ENCODE measurements around the gene VCAN.
A peak's percentile ranks its signal among the peaks of the same experiment; 100 is the strongest.

The VCAN gene

GRCh38 chr5:83470526-83471404 is 779 bp upstream of the VCAN start:
- DNase-seq: no peak

DNA sequence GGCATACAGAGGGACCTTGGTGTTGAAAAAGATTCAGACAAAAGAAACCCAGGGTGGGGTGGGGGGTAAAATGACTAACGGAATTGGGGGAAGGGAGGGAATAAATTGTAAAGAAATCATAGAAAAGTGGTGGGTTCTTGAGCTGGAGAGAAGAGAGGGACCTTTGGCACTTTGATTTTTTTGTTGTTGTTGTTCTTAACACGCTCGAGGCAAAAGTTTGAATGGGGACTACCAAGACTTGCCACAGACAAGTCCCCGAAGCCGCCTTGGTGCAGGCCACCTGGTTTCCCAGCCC is 616 bp downstream of the VCAN start:
- no peak for DNase-seq

- DNase-seq: peak in 1 of 2 donors; percentile 9
These were observed 1.2 kb downstream of the VCAN start for GRCh38 chr5:83472508-83473345.

DNA sequence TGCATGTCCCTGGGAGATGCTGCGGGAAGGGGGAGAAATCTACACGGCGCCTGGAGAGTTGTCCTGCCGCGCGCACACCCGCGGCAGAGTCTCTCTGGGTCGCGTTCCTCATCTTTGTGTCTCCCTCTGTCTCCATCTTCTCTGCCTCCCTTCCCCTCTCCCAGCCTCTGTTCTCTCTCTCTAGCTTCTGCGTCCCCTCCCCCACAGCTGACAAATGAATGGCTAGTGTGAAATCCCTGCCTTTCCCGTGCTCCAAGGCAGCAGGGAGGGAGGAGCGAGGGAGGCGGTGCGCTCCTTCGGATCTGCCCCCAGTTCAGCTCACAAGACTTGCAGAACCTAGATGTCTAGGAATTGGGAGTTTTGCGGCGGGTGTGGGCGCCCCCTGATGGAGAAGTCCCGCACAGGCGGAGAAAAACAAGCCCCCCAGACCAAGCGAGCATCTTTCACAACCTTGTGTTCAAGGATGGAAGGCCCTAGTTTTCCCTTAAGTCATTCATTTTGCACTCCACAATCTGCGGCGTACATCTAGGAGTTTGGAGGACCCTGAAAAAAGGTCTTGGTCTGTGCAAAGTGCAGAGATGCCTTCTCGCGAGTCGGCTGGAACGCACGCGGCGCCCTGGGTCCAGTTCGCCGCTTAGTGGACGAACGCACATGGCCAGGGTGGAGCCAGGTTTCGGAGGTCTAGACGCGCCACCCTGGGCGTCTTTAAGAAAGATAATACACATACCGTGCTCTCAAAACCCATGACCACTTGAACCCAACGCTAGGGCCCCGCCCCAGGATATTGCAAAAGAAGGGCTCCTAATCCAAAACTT is 2.0 kb downstream of the VCAN start:
- DNase-seq: peak; percentile 36 to 62

- DNase-seq: peak; percentile 14 to 51
These were observed 2.7 kb downstream of the VCAN start for GRCh38 chr5:83474161-83474796.

- DNase-seq: no peak
These were observed 3.4 kb downstream of the VCAN start for GRCh38 chr5:83474991-83475390.

- DNase-seq: no peak
These were observed 3.9 kb downstream of the VCAN start for GRCh38 chr5:83475391-83475863.

DNA sequence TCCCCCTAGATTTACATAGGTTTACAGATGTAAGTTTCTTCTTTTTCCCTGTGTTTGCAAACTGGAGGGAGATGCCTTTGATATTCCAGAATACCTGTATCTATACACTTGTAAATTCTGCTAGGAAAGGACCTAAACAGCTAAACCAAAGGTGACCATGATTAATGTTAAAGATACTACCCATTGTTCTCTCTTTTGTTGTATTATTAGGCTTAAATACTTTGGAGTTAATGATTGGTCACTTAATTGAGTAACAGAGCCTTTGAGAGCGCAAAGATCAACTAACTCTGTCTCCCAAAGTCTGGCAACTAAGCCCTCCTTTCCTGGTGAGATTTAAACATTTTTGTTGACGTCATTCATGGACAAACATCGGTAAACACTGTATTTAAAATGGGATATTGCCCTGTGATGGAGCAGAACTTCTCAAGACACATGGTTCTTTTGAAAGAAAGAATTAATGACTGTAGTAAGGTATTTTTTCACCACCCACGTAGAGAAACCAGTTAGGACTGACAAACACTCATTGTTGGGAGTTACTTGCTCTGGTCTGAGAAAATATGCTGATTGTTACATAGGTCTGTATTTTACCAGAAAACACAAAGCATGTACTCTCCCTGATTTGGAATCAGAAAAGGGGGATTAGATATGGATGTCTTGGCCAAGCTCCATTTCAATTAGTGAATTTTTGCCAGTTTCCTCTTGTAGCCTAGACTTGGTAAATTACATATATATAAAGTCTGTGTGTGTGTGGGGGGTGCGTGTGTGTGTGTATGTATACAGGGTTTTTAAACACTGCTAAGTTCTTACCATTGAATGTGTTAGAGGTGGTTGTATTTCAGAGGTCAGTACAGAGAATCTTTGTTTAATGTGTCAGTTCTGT is 4.6 kb downstream of the VCAN start:
- DNase-seq: no peak

- no peak for DNase-seq
These were observed 11.4 kb downstream of the VCAN start for GRCh38 chr5:83482961-83483360.

GRCh38 chr5:83484294-83484693 is 12.8 kb downstream of the VCAN start:
- no peak for DNase-seq

DNA sequence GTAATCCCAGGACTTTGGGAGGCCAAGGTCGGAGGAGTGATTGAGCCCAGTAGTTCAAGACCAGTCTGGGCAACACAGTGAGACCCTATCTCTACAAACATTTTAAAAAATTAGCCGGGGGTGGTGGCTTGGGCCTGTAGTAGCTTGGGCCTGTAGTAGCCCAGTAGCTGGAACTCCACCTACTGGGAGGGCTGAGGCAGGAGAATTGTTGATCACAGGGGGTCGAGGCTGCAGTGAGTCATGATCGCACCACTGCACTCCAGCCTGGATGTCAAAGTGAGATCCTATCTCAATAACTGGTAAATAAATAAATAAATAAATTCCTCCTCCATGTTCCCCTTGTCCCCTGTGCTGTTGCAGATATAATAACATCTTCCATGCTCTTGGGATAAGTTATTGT is 14.3 kb downstream of the VCAN start:
- DNase-seq: no peak

DNA sequence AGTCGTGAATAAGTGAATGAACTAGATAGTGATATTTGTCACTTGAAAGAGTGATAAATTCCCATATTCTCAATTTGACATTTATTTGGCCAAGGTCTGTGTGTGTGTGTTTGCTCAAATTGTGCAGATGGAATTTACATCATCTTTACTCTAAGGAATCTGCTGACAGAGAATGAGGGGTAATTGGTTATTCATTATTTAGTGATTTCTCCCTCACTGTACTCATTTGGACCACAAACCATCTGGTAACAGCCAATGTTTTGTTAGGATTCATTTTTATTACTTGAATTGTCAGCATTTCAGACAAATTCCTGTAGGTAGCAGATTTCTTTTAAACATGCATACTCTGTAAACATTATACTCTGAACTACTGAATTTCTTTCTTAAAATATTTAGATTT is 15.6 kb downstream of the VCAN start:
- DNase-seq: no peak

- DNase-seq: no peak
These were observed 16.7 kb downstream of the VCAN start for GRCh38 chr5:83488271-83488670.

DNA sequence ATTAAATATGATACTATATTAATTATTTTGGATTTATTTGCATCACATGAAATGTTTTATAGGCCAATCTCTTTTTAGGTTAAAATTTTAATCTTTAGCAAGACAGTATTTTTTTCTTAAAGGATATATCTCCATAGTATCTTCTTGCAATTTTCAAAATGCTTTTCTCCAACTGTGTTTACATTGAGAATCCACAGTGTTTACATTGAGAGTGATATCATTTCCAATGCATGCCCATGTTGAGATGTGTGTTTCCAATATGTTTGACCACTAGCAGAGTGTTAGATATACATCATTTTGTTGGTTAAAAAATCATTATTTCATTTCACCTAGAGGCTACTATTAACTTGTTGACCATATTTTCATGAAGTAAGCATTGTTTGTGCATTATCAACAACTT is 17.3 kb downstream of the VCAN start:
- no peak for DNase-seq

DNA sequence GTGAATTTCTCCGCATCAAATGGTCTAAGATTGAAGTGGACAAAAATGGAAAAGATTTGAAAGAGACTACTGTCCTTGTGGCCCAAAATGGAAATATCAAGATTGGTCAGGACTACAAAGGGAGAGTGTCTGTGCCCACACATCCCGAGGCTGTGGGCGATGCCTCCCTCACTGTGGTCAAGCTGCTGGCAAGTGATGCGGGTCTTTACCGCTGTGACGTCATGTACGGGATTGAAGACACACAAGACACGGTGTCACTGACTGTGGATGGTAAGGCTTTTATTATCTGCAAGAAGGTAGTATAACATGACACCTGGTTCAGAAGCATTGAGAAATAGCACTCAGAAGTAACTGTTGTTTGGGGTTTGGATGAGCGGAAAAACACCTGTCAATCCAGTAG is 18.7 kb downstream of the VCAN start:
- no peak for DNase-seq

DNA sequence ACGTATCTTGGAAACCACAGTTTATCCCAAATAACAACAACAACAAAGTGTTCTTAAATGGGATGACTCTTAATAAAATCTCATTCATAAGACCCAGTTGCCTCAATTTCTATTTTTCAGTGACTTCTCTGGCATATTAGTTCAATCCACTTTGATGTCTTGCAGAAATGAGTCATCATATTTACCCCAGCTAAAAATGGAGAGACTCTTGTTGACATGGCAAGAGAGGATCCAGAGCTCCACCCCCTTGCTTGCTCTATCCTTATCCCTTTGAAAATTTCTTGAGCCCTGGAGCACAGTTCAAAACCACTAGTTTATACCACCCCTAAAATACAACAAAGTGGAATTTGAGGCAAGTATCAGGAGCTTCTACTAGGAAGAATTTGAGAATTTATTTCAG is 20.8 kb downstream of the VCAN start:
- DNase-seq: no peak

GRCh38 chr5:83493644-83494043 is 22.1 kb downstream of the VCAN start:
- no peak for DNase-seq

- no peak for DNase-seq
These were observed 22.6 kb downstream of the VCAN start for GRCh38 chr5:83494087-83494620.

DNA sequence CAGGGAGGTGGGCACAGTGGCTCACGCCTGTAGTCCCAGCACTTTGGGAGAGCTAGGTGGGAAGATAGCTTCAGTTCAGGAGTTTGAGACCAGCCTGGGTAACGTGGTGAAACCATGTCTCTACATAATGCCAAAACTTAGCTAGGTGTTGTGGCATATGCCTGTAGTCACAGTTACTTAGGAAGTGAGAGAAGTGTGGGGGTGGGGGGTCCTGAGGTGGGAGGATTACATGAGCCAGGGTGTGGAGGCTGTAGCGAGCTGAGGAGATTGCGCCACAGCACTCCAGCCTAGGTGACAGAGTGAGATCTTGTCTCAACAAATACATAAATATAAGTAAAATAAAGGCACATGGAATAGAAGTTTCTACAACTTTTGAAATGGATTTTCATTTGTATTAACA is 23.1 kb downstream of the VCAN start:
- DNase-seq: no peak

GRCh38 chr5:83496626-83497025 is 25.1 kb downstream of the VCAN start:
- DNase-seq: no peak

GRCh38 chr5:83498585-83498984 is 27.0 kb downstream of the VCAN start:
- DNase-seq: no peak

All from CD4-positive, alpha-beta T cell treated with Interleukin-1 beta for 1 hour (primary cell).